GM21390 (cell line): ENCODE results near the gene TEX19.

Source experiments
- ATAC-seq: cut with Tn5 transposase; IDR thresholded peaks from one replicate; pipeline ENCODE4 v1.9.1; 2021; ENCODE audit not compliant: unreplicated experiment

Gene TEX19, protein sequence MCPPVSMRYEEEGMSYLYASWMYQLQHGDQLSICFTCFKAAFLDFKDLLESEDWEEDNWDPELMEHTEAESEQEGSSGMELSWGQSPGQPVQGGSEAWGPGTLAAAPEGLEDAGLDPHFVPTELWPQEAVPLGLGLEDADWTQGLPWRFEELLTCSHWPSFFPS

DNA sequence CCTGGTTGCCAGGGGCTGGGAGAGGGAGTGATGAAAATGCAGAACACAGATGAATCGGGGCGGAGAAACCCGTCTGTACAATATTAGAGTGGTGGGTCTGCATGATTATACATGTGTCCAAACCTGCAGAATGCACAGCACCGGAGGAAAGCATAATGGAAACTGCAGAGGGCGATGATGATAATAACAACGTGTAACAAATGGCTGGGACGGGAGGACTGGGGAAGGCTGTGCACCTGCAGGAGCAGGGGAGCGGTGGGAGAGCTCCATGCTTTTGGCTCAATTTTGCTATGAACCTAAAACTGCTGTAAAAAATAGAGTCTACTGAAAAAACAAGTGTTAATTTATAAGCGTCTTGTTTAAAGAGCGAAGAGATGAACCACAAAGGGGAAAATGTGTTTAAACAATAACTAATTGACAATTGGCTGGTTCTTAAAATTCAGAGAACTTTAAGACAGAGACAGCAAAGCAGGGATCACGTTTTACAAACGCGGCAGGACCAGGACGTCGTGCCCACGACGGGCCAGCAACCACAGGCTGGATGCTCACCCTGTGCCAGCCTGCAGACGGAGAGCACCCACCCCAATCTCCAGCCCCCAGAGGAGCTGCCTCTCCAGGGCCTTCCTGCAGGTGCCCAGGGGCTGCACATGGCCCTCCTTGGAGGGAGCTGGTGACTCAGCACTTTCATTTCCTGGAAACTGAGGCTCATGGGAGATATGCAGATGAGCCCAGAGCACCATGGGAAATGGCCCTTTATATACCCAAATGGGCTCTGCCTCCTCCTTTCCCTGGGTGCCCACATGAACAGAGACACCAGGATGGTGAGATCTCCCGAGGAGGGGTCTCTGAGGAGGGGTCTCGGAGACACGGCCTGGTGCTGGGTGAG lies at the start of gene TEX19:
TEX19 (plus strand) TSS at position 783 of the 886 bp plus-strand sequence. CDS start 2,904 bp downstream, outside the sequence.
- ATAC-seq = no peak

DNA sequence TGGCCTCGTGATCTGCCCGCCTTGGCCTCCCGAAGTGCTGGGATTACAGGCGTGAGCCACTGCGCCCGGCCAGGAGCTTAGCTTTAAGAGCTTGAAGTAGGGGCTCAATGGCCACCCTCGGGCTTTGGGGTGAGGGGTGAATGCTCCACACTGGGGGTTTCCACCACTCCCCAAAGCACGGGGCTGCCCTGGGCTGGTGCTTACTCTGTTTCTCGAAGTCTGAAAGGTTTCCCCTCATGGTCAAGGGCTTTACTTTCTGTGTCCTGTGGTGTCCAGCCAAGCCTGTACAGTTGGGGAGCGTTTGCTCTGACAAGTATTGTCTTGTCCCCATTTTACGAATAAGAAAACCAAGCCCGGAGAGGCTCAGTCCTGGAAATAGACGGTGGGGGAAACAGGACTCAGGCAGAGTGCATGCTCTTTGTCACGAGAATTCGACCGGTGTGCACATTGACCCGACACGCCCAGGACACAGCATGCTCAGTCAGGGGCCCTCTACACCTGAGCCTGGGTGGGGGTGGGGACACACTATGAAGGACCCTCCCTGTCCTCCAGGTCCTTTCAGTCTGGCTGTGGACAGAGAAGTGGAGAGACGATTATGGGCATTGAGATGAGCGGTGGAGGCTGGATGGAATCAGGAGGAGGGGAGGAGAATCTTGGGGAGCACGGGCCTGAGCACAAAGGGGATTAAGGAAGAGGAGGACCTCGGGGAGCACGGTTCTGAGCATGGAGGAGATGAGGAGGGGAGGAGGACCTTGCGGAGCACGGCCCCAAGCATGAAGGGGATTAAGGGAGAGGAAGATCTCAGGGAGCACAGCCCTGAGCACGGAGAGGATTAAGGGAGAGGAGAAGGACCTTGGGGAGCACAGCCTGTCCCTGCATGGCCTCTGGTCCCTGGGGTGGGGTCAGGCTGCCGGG lies 49.1 kb upstream of the TEX19 start:
- ATAC-seq = no peak

DNA sequence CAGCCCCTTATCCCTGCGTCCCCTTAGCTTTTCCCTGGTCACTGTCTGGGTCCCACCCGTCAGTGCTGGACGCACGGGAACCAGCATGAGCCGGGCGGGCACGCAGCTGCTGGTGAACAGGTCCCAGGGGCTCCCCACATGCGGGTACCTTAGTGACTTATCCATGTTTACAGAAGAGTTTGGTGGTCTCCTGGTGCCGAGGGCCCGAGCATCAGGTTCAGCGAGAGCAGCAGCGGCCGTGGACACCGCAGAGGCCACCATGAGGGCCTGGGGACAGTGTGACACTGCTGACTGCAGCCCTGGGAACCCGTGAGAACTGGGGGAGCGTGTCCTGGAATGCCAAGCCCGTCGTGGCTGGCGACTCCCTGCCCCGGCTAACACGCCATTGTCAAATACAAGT lies 48.2 kb upstream of the TEX19 start:
- ATAC-seq = no peak

DNA sequence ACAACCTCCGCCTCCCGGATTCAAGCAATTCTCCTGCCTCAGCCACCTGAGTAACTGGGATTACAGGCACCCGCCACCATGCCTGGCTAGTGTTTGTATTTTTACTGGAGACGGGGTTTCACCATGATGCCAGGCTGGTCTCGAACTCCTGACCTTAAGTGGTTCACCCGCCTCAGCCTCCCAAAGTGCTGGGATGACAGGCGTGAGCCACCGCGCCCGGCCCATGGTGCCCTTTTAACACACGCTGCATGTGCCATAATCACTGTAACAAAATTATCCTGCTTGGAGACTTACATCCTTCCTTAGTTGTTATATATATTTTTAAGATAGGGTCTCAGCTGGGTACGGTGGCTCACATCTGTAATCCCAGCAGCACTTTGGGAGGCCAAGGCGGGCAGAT lies 47.1 kb upstream of the TEX19 start:
- ATAC-seq = no peak

DNA sequence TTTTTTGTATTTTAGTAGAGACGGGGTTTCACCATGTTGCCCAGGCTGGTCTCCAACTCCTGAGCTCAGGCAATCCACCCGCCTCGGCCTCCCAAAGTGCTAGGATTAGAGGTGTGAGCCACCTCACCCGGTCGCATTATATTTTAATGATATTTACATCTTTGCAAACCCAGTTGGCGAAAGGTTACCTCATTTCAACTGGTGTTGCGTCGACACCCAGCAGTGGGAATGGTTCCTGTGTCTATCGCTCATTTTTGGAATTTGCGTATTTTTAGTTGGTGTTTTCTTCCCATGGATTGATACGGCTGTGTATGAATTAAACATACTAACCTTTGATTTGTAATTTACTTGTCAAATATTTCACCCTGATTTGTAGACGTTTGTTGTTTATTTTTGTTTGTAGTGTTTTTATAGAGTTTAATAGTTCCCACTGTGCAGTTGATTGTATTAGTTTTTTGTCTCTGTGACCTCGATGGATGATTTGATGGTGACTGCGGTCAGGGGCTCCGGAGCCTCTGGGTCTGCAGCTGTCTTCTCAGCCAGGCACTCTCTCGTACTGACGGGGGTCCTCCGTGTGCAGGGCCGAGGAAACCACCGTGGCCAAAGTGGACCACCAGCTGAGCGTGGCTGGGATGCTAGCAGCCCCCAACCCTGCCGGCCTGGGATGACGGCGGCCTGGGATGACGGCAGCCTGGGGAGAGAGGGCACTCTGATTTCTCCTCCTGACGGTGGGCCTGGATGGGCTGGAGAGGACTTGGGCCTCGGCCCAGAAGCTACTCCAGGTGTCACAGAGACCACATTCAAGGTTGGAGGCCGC lies 45.6 kb upstream of the TEX19 start:
- no peak for ATAC-seq

DNA sequence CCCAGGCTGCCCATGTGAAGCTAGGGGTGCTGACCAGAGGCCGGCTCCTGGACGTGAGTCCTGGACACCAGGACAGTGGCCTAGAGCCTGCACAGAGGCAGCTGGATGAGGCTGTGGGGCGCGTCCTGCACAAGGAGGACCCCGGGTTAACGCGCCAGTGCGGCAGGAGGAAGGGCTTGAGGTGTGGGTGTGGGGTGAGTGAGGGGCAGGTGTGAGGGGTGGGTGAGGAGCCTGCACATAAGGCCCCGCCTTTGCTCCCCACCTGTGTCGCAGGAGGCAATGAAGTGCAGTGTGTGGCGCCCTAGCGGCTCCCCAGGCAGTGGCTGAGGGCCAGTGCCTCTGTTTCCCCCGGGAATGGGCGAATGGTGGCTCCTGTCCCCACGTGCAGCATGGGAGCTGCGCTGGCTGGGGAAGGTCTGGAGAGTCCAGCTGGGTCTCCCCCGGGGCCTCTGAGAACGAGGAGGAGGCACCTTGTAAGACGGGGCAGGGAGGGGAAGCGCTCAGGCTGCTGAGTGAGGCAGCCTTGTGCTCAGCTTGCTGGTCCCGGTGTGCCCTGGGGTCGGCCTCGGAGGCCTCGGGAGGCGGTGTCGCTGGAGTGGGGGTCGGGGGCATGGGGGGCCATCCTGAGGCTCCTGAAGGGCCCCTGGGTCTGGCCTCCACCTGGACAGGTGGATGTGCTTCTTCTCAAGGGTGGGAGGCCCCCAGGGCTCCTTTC lies 44.9 kb upstream of the TEX19 start:
- ATAC-seq = no peak

DNA sequence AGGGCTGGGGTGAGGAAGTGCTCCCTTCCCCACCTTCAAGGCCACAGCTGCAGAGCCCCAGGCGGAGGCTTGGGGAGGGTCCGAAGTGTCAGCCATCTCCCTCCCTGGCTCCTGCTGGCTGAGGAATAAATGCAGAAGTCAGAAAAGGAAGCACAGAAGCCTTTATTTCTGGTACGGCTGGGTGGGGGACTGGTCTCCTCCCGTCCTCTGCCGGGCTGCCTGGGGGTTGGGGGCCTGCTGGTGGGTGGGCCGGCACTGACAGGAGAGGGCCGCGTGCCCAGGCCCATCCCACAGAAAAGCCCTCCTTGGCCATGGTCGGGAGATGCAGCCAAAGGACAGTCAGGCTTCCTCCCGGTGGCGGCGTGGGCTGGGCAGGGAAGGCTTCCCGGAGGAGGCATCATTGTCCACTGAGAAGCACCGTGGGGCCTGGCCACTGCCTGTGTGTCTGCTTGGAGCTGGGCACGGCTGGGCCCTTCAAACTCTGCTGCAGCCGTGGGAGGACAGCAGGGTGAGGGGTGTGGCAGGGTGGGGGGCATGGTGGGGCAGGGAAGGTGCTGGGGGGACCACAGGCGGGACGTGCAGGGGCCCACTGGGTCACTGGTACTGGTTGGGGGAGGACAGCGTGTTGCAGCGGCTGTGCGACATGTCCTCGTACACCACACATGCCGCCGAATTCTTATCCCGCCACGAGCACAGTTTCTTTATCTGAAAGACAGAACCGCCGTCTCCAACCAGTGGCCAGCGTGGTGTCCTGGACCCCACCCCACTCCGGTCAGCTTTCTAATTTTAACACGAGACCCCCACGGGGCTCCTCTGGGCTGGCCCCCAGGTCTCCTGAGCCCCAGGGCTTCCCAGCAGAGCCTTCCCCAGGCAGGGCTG lies 44.1 kb upstream of the TEX19 start:
- ATAC-seq = no peak

DNA sequence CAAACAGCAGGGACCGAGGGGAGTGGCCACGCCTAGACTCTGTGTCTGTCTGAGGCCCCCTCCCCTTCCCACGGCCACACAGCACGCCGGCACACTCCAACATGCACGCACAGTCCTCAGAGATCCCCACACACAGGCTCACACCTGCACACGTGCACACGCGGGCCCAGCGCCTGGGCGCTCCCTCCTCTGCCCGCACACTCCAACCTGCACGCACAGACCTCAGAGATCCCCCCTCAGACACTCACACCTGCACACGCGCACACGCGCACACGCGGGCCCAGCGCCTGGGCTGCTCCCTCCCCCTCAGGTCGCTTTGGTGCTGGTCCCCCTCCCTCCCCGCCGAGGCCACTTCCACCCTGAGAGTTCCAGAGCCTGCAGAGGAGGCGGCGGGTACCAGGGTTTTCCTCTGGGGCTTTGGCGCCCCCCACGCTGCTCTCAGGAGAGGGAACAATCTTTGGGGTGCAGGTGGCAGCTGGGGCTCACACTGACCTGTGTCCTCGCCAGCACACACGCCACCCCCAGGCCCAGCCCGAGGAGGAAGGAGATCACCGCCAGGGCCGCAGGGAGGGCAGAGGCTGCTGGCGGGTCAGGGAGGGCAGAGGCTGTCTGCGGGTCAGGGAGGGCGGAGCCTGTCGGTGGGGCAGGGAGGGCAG lies 43.2 kb upstream of the TEX19 start:
- no peak for ATAC-seq

DNA sequence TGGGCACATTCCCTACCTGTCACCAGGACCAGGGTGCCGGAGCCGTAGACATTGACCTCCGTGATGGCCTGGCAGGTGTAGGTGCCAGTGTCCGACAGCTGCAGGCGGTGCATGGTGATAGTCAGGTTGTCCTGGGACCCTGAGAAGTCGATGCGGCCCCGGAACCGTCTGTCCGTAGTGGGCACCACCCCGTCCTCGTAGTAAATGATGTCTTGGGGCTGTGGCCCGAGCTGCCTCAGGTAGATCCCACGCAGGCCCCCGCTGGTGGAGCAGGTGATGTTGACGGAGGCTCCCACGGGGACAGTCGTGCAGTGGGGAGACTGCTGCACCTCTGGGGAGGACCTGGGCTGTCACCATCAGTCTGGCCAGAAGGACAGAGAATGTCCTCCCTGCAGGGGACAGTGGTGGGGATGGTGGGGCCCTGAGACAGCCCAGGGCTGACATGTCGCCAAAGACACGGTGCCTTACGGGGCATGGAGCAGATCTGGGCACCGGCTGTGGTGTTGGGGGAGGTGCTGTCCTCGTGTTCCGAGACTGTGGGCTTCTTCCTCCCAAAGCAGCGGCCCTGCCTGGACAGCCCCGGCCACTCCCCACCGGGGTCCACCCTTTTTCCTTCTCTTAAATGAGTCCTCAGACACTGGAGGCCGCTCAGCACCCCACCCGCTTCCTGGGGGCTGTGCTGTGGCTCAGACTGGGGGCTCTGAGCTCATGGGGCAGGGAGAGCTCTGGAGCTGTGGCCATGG lies 42.2 kb upstream of the TEX19 start:
- no peak for ATAC-seq

DNA sequence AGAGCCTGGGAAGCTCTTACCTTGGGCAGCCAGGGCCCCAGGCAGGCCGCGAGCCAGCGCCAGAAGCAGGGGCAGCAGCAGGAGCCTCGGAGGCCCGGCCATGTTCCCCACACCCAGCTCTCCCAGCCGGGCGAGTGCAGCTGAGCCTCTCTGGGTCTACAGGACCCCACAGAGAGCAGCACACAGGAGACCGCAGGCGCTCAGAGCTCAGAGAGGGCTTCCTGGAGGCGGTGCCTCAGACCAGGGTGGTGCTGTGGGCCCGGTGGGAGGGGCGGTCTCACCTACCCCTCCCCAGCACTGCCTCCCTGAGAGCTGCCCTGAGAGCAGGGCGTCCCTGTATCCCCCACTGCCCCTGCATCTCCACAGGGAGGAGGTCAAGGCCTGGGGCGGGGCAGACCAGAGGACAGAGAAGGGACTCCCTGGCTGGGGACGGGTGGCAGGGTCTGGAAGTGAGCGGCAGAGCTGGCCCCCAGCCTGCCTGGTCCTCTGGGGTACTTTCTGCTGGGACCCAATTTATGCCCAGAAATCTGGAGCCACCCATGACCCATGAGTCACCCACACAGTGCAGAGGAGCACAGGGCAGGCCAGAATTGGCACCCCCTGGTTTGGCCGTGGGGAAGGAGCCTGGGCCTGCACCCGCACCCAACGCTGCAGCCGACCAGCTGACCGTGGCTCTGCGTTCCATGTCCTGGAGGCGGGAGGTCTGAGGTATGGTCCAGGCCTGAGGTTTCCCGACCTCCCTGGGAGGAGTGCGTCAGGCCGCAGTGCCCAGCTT lies 41.5 kb upstream of the TEX19 start, which contains the start of gene CD7:
CD7 (minus strand) TSS at position 215 of the 775 bp plus-strand sequence; CDS start at position 102, 113 bp downstream.
- ATAC-seq = no peak

DNA sequence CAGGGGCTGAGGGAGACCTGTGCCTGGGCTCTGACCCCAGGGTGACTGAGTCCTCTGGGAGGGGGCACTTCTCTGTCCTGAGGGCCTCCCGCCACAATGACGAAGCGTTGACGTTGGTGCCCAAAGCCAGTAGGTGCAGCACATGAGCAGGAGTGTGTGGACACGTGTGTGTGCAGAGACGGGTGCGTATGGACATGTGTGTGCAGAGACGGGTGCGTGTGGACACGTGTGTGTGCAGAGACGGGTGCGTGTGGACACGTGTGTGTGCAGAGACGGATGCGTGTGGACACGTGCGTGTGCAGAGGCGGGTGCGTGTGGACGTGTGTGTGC lies 40.9 kb upstream of the TEX19 start:
- ATAC-seq = no peak

DNA sequence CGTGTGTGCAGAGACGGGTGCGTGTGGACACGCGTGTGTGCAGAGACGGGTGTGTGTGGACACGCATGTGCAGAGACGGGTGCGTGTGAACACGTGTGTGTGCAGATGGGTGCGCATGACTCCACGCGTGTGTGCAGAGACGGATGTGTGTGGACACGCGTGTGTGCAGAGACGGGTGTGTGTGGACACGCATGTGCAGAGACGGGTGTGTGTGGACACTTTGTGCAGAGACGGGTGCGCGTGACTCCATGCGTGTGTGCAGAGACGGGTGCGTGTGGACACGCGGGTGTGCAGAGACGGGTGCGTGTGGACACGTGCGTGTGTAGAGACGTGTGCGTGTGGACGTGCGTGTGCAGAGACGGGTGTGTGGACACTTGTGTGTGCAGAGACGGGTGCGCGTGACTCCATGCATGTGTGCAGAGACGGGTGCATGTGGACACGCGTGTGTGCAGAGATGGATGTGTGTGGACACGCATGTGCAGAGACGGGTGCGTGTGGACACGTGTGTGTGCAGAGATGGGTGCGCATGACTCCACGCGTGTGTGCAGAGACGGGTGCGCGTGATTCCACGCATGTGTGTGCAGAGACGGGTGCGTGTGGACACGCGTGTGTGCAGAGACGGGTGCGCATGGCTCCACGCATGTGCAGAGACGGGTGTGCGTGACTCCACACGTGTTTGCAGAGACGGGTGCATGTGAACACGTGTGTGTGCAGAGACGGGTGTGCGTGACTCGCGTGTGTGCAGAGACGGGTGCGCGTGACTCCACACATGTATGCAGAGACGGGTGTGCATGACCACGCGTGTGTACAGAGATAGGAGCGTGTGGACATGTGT lies 40.1 kb upstream of the TEX19 start:
- no peak for ATAC-seq

DNA sequence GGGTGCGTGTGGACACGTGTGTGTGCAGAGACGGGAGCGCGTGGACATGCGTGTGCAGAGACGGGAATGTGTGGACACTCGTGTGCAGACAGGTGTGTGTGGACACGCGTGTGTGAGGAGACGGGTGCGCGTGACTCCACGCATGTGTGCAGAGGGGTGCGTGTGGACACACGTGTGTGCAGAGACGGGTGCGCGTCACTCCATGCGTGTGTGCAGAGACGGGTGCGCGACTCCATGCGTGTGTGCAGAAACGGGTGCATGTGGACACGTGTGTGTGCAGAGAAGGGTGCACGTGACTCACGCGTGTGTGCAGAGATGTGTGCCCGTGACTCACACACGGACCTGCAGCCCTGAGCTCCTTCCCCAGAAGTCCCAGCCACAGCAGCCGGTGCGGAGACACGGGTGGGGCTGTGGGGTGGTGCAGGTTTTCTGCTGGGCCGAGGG lies 39.4 kb upstream of the TEX19 start:
- no peak for ATAC-seq

DNA sequence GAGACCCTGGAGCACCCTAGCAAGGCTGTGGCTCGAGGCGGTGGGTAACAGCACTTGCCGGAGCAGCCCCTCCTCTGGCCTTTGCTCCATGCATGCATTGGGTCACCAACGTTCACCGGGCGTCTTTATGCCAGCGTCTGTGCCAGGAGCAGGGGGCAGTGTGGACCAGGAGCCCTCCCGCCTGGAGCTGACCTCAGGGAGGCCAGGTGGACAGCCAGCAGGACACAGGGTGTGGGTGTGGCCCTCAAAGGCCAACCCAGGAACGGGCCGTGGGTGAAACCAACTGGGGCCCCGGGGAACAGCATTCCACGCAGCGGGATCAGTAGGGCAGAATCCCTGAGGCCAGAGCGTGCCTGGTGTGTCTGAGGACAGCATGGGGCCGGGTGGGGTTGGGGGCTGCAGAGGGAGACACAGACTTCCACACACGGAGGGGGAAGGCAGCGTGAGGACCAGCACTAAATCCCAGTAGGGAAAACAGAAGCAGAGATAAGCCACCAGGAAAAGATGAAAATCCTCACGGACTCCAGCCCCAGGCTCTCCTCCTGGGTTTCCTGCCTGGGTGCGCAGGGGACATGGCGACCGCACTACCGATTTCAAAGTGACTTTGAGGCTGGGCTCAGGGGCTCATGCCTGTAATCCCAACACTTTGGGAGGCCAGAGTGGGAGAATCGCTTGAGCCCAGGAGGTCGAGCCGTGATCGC lies 38.8 kb upstream of the TEX19 start:
- ATAC-seq = no peak
